Neural cell (in vitro differentiated cells): ENCODE data around the gene EPAS1. TPM values are rescaled to one million over a fixed set of nuclear protein-coding genes. Genes with fewer than 3 reads are reported as not detected.

ENCODE experiments used
- H2AFZ ChIP-seq: fragments of 200-600, 300-800 bp; sonication (generic), shearing (Covaris generic); 2 replicates; pipeline ENCODE4 v1.6.0; 2014; ENCODE audit warnings: low read depth, mild to moderate bottlenecking, antibody characterized with exemption, low read length, moderate library complexity
- H3F3A ChIP-seq: fragments of 200-600 bp; shearing (Covaris generic); 2 replicates; pipeline ENCODE4 v1.6.1; 2016; ENCODE audit warnings: mild to moderate bottlenecking, moderate library complexity, mixed read lengths, antibody characterized with exemption, low read length; ENCODE audit not compliant: insufficient read depth, poor library complexity, severe bottlenecking
- H3K27ac ChIP-seq: fragments of 200-600, 300-800 bp; sonication (generic), shearing (Covaris generic); 2 replicates; pipeline ENCODE4 v1.5.1; 2014; ENCODE audit warnings: mild to moderate bottlenecking, low read length, moderate library complexity
- H3K27me3 ChIP-seq: fragments of 300-800, 200-600 bp; sonication (generic), shearing (Covaris generic); 2 replicates; pipeline ENCODE4 v1.6.0; 2014; ENCODE audit warnings: mild to moderate bottlenecking, low read depth, low read length, moderate library complexity; ENCODE audit not compliant: insufficient read depth
- H3K36me3 ChIP-seq: fragments of 300-800, 200-600 bp; sonication (generic), shearing (Covaris generic); 2 replicates; pipeline ENCODE4 v1.5.1; 2014; ENCODE audit warnings: mild to moderate bottlenecking, antibody characterized with exemption, low read length, moderate library complexity; ENCODE audit not compliant: insufficient read depth
- H3K4me2 ChIP-seq: fragments of 300-800, 200-600 bp; sonication (generic), shearing (Covaris generic); 2 replicates; pipeline ENCODE4 v1.6.0; 2014; ENCODE audit warnings: mild to moderate bottlenecking, low read length
- H3K4me3 ChIP-seq: fragments of 300-800, 200-600 bp; sonication (generic), shearing (Covaris generic); 2 replicates; pipeline ENCODE4 v1.5.1; 2014; ENCODE audit warnings: mild to moderate bottlenecking, low read length, moderate library complexity
- H3K79me2 ChIP-seq: fragments of 200-600 bp; shearing (Covaris generic); replicated peaks from 2 replicates; pipeline ENCODE4 v1.6.0; 2014; ENCODE audit warnings: mild to moderate bottlenecking, low read length, moderate library complexity; ENCODE audit not compliant: insufficient read depth
- H3K9ac ChIP-seq: fragments of 300-800, 200-600 bp; sonication (generic), shearing (Covaris generic); 2 replicates; pipeline ENCODE4 v1.6.1; 2016; ENCODE audit warnings: mild to moderate bottlenecking, low read length, mixed read lengths
- H3K9me2 ChIP-seq: fragments of 200-600 bp; shearing (Covaris generic); 2 replicates; pipeline ENCODE4 v1.6.1; 2016; ENCODE audit warnings: mild to moderate bottlenecking, low read length, mixed read lengths; ENCODE audit not compliant: insufficient read depth
- H3K9me3 ChIP-seq: fragments of 200-600, 300-800 bp; sonication (generic), shearing (Covaris generic); 2 replicates; pipeline ENCODE4 v1.6.1; 2016; ENCODE audit warnings: mild to moderate bottlenecking, mixed run types, low read length, moderate library complexity, mixed read lengths
- H4K20me1 ChIP-seq: fragments of 200-600 bp; shearing (Covaris generic); 2 replicates; pipeline ENCODE4 v1.6.1; 2016; ENCODE audit warnings: mild to moderate bottlenecking, mixed run types; ENCODE audit not compliant: insufficient read depth
- CTCF ChIP-seq: fragments of 450-650 bp; IDR thresholded peaks from 2 replicates; pipeline ENCODE4 v1.5.1; 2014; ENCODE audit warnings: antibody characterized with exemption, mild to moderate bottlenecking, moderate library complexity; ENCODE audit not compliant: poor library complexity, severe bottlenecking
- EP300 ChIP-seq: fragments of 450-650 bp; conservative IDR thresholded peaks from 2 replicates; pipeline ENCODE4 v1.6.1; 2014; ENCODE audit warnings: antibody characterized with exemption, mild to moderate bottlenecking, moderate library complexity; ENCODE audit not compliant: poor library complexity, severe bottlenecking
- EZH2 ChIP-seq: fragments of 200-600, 300-800 bp; shearing (Covaris generic), sonication (generic); IDR thresholded peaks from 2 replicates; pipeline ENCODE4 v1.6.1; 2014; ENCODE audit warnings: antibody characterized with exemption, low read length, borderline replicate concordance, mild to moderate bottlenecking; ENCODE audit not compliant: insufficient read depth, poor library complexity, severe bottlenecking
- MXI1 ChIP-seq: fragments of 450-650 bp; conservative IDR thresholded peaks from 2 replicates; pipeline ENCODE4 v1.6.1; 2014; ENCODE audit warnings: antibody characterized with exemption, mild to moderate bottlenecking; ENCODE audit not compliant: poor library complexity, severe bottlenecking
- POLR2AphosphoS5 ChIP-seq: IDR thresholded peaks from 2 replicates; pipeline ENCODE4 v1.6.1; 2012
- RAD21 ChIP-seq: fragments of 450-650 bp; conservative IDR thresholded peaks from 2 replicates; pipeline ENCODE4 v1.6.1; 2014; ENCODE audit warnings: antibody characterized with exemption, mild to moderate bottlenecking, moderate library complexity
- REST ChIP-seq: IDR thresholded peaks from 2 replicates; pipeline ENCODE4 v1.6.1; 2012; ENCODE audit warnings: borderline replicate concordance
- SMC3 ChIP-seq: fragments of 450-650 bp; conservative IDR thresholded peaks from 2 replicates; pipeline ENCODE4 v1.6.1; 2014; ENCODE audit warnings: antibody characterized with exemption, mild to moderate bottlenecking, moderate library complexity; ENCODE audit not compliant: poor library complexity
- TAF1 ChIP-seq: IDR thresholded peaks from 2 replicates; pipeline ENCODE4 v1.6.1; 2012; ENCODE audit warnings: low read depth
- polyA plus RNA-seq: library from polyadenylated mRNA; depleted of rRNA; stranded (reverse); fragments of >200 nt; gene quantifications from 2 replicates; pipeline ENCODE4 v1.2.3, GENCODE V29; 2014

EPAS1 gene
- polyA plus RNA-seq, 1 donor from 2014 or later = not detected

GRCh38 chr2:46269001-46269400 is 28.2 kb upstream of the EPAS1 start:
- no peaks in the 10 kb centered on the region for H3K79me2 ChIP-seq
- no peaks in the 10 kb centered on the region for H3K27me3 ChIP-seq
- no peaks in the 10 kb centered on the region for H3K9me3 ChIP-seq
- no peak overlapping the region for H3K9ac ChIP-seq
- no peak overlapping the region for H3K4me3 ChIP-seq
- H3F3A ChIP-seq = no peaks in the 10 kb centered on the region
- H3K9me2 ChIP-seq = no peaks in the 10 kb centered on the region
- H3K36me3 ChIP-seq = no peaks in the 10 kb centered on the region
- no peaks in the 10 kb centered on the region for H4K20me1 ChIP-seq
- H3K4me2 ChIP-seq = no peak overlapping the region
- no peak overlapping the region for H3K27ac ChIP-seq
- no peak overlapping the region for H2AFZ ChIP-seq
- no peak for TF ChIP-seq MXI1
- no peak for TF ChIP-seq REST

DNA sequence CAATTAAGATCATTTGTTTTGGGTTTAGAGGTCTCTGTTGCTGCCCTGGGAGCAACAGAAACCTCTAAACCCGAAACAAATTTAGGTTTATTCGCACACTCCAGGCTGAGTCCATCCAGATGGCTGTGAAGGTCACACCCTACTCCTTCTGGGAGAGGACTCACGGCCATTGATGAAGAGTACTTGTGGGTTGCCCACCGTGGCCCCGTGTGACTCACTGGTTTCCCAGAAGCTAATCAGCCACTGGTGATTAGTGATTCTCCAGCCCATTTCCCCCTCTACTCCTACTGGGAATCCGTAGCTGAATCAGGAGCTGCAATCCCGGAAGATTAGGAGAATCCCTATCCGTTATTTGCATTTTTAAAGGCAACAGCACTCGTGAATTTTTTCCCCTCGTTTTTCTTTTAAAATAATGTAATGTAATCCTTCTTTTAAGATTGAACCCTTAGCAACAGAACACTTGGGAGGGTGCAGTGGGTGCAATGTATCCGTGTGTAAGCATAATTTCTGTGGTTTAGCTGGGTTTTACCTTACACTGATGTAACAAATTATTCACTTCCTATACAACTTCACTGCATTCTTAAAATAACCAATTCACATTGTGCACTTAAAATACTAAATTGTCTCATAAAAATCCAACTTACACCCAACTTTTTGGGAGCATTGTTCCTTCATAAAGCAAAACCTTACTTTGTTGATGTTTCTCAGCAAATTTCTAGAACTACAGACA is 27.5 kb upstream of the EPAS1 start:
- Histone ChIP-seq H3K36me3 (no peaks in the 10 kb centered on the region), H3K27ac (no peak overlapping the region), H3K9me3 (no peaks in the 10 kb centered on the region), H3K9ac (no peak overlapping the region), H3K4me2 (no peak overlapping the region), H3K27me3 (no peaks in the 10 kb centered on the region), H4K20me1 (no peaks in the 10 kb centered on the region), H2AFZ (no peak overlapping the region), H3F3A (no peaks in the 10 kb centered on the region), H3K4me3 (no peak overlapping the region), H3K9me2 (no peaks in the 10 kb centered on the region), H3K79me2 (no peaks in the 10 kb centered on the region)
- TF ChIP-seq CTCF (no peak), MXI1 (no peak), POLR2AphosphoS5 (no peak), REST (no peak), SMC3 (no peak), RAD21 (no peak), EZH2 (no peak), TAF1 (no peak), EP300 (no peak)
